Measurements from ENCODE around the gene TMEM213. TPM values are rescaled to one million over a fixed set of nuclear protein-coding genes. Genes with fewer than 3 reads are reported as not detected.

The TMEM213 gene
- total and polyA plus RNA-seq, 2 of the 13 experiments (the other 11 are each of a cell fraction or from before 2014, with no cell fraction given) = not detected

DNA sequence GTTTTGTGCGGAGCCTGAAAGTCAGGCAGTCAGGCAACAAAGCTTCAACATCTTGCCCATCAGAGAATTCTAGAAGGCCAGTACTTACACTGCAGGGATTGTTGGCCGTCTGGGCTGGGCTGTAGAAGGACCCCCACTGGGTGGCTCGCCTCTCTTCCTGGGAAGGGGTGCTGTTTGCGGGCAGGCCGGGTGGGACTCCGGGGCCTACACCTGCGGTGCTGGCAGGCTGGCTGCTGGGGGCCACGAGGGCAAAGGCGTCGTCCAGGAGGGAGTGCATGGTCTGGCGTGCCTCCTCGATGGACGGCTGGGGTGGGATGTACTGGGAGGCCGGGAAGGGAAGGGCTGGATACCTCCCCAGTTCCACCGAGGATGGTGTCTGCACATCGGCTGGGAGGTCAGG is 63.3 kb downstream of the TMEM213 start (continued):
- TF ChIP-seq ZNF574 (CRISPR knock-in tag; IDR thresholded peaks at IDR 0.05) (no peak), ZNF83 (CRISPR knock-in tag; IDR thresholded peaks at IDR 0.05; ENCODE audit: borderline replicate concordance) (no peak)

DNA sequence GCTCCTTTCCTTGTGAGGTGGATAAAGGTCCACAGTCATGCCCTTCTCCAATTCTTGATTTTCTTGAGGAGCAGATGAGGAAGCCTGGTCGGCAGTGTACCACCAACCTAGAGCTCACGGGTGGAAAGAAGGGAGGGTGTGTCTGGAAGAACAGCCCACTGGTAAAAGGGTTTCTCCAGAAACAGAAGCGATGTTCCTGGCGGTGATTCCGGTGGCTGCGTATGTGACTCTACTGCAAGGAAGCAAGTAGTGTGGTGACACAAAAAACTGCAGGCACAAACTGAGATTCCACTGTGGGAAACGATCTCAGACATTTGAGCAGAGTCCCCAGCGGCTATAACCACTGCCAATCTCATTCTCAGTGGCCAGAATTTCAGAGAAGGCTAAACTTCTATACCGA is 66.1 kb downstream of the TMEM213 start:
- Histone ChIP-seq H3K9me3 (ENCODE audit: low read length) (no peaks in the 10 kb centered on the region), H3K27ac (ENCODE audit: extremely low read length, insufficient read depth, low read length) (no peak overlapping the region), H3K4me2 (ENCODE audit: low read depth, low read length) (no peak overlapping the region), H3K27me3 (ENCODE audit: control insufficient read depth in 1 of 2, insufficient read depth in 2 of 2, low read length in 2 of 2) (no peaks in the 10 kb centered on the region), H3K79me2 (ENCODE audit: insufficient read depth, low read length) (no peaks in the 10 kb centered on the region), H3K36me3 (replicated peaks in 1 of 2; ENCODE audit: control insufficient read depth in 1 of 2, insufficient read depth in 2 of 2, low read length in 2 of 2) (peaks cover 0 to 3% of the 10 kb centered on the region in 2 experiments; a peak in 1 of 5 replicates), H3K9ac (ENCODE audit: insufficient read depth, low read depth, low read length) (no peak overlapping the region), H3K4me1 (ENCODE audit: insufficient read depth, low read length) (no peaks in the 10 kb centered on the region), H2AFZ (ENCODE audit: low read length) (no peak overlapping the region), H3K4me3 (replicated peaks in 1 of 3; ENCODE audit: insufficient read depth in 1 of 3, low read depth in 2 of 3, low read length in 3 of 3) (no peak overlapping the region), H4K20me1 (ENCODE audit: insufficient read depth, low read length) (no peaks in the 10 kb centered on the region)
- no peak for FAIRE-seq
- TF ChIP-seq ZKSCAN8 (CRISPR knock-in tag; IDR thresholded peaks at IDR 0.05; ENCODE audit: borderline replicate concordance) = no peak
- BruUV-seq (replicated peaks) = no TSS peak
- in situ Hi-C loops (cut with HindIII; ENCODE audit: extremely low pct_ligation_motif_present, low pct_unique_long_range_greater_than_20kb) (no loop called here), intact Hi-C loops (cut with micrococcal nuclease; ENCODE audit: unreplicated experiment) (no loop called here)
- ChIA-PET POLR2A (no interaction called here), CTCF (ENCODE audit: low intra/inter-chr PET ratio, low total read pairs) (no interaction called here)
- no peak for ATAC-seq
- no peak for DNase-seq (ENCODE audit: low spot score)
- WGBS (ENCODE audit: low lambda C conversion rate) = 95% methylated on average over 9 of the region's 9 CpGs

DNA sequence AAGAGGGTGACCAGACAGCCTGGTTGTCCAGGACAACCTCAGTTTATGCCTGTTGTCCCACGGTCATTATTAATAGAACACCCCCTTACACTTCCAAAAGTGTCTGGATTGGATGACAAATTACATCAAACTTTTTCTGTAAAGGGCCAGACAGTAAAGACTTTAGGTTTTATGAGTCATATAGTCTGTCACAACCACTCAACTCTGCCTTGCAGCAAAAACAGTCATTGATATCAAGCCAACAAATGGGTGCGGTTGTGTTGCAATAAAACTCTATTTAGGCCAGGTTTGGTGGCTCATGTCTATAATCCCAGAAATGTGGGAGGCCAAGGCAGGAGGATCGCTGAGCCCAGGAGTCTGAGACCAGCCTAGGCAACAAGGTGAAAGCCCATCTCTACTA is 66.9 kb downstream of the TMEM213 start:
- Histone ChIP-seq H3K9ac (ENCODE audit: insufficient read depth, low read depth, low read length) (no peak overlapping the region), H3K4me1 (ENCODE audit: insufficient read depth, low read length) (no peaks in the 10 kb centered on the region), H3K4me2 (ENCODE audit: low read depth, low read length) (no peak overlapping the region), H3K27ac (ENCODE audit: extremely low read length, insufficient read depth, low read length) (no peak overlapping the region), H3K4me3 (replicated peaks in 1 of 3; ENCODE audit: insufficient read depth in 1 of 3, low read depth in 2 of 3, low read length in 3 of 3) (no peak overlapping the region), H3K27me3 (ENCODE audit: control insufficient read depth in 1 of 2, insufficient read depth in 2 of 2, low read length in 2 of 2) (no peaks in the 10 kb centered on the region), H4K20me1 (ENCODE audit: insufficient read depth, low read length) (no peaks in the 10 kb centered on the region), H2AFZ (ENCODE audit: low read length) (no peak overlapping the region), H3K9me3 (ENCODE audit: low read length) (no peaks in the 10 kb centered on the region), H3K36me3 (replicated peaks in 1 of 2; ENCODE audit: control insufficient read depth in 1 of 2, insufficient read depth in 2 of 2, low read length in 2 of 2) (peaks cover 2 to 6% of the 10 kb centered on the region in 2 experiments; a peak in 1 of 5 replicates), H3K79me2 (ENCODE audit: insufficient read depth, low read length) (no peaks in the 10 kb centered on the region)
- 95% methylated on average over 3 of the region's 3 CpGs for WGBS (ENCODE audit: low lambda C conversion rate)
- DNase-seq (ENCODE audit: low spot score) (no peak), FAIRE-seq (no peak), ATAC-seq (no peak)
- in situ Hi-C loops (cut with HindIII; ENCODE audit: extremely low pct_ligation_motif_present, low pct_unique_long_range_greater_than_20kb) = no loop called here
- CTCF ChIA-PET (ENCODE audit: low intra/inter-chr PET ratio, low total read pairs) = no interaction called here
- POLR2A ChIA-PET = no interaction called here
- no TSS peak for BruUV-seq (replicated peaks)
- intact Hi-C loops (cut with micrococcal nuclease; ENCODE audit: unreplicated experiment) = no loop called here
- TF ChIP-seq ATF4 (CRISPR knock-in tag; IDR thresholded peaks at IDR 0.05) (no peak), ZNF703 (CRISPR knock-in tag; IDR thresholded peaks at IDR 0.05; ENCODE audit: borderline replicate concordance) (no peak), MEF2D (CRISPR knock-in tag; IDR thresholded peaks at IDR 0.05) (no peak)
- TF ChIP-seq, protein P1, sequence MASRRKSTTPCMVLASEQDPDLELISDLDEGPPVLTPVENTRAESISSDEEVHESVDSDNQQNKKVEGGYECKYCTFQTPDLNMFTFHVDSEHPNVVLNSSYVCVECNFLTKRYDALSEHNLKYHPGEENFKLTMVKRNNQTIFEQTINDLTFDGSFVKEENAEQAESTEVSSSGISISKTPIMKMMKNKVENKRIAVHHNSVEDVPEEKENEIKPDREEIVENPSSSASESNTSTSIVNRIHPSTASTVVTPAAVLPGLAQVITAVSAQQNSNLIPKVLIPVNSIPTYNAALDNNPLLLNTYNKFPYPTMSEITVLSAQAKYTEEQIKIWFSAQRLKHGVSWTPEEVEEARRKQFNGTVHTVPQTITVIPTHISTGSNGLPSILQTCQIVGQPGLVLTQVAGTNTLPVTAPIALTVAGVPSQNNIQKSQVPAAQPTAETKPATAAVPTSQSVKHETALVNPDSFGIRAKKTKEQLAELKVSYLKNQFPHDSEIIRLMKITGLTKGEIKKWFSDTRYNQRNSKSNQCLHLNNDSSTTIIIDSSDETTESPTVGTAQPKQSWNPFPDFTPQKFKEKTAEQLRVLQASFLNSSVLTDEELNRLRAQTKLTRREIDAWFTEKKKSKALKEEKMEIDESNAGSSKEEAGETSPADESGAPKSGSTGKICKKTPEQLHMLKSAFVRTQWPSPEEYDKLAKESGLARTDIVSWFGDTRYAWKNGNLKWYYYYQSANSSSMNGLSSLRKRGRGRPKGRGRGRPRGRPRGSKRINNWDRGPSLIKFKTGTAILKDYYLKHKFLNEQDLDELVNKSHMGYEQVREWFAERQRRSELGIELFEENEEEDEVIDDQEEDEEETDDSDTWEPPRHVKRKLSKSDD (CRISPR knock-in tag; IDR thresholded peaks at IDR 0.05; ENCODE audit: low read depth) = no peak
- TF ChIP-seq, protein P2, sequence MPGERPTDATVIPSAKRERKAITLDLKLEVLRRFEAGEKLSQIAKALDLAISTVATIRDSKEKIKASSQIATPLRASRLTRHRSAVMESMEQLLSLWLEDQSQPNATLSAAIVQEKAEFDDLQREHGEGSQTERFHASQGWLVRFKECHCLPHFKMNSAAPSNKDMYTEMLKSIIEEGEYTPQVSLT (CRISPR knock-in tag; IDR thresholded peaks at IDR 0.05; ENCODE audit: borderline replicate concordance, low read depth) = no peak

Data from HepG2 (cell line).